GM19438 (cell line): ENCODE data around the gene FADS6.

Source experiments
- ATAC-seq: cut with Tn5 transposase; IDR thresholded peaks from one replicate; pipeline ENCODE4 v1.9.1; 2021; ENCODE audit warnings: low read depth; ENCODE audit not compliant: unreplicated experiment

Gene FADS6

DNA sequence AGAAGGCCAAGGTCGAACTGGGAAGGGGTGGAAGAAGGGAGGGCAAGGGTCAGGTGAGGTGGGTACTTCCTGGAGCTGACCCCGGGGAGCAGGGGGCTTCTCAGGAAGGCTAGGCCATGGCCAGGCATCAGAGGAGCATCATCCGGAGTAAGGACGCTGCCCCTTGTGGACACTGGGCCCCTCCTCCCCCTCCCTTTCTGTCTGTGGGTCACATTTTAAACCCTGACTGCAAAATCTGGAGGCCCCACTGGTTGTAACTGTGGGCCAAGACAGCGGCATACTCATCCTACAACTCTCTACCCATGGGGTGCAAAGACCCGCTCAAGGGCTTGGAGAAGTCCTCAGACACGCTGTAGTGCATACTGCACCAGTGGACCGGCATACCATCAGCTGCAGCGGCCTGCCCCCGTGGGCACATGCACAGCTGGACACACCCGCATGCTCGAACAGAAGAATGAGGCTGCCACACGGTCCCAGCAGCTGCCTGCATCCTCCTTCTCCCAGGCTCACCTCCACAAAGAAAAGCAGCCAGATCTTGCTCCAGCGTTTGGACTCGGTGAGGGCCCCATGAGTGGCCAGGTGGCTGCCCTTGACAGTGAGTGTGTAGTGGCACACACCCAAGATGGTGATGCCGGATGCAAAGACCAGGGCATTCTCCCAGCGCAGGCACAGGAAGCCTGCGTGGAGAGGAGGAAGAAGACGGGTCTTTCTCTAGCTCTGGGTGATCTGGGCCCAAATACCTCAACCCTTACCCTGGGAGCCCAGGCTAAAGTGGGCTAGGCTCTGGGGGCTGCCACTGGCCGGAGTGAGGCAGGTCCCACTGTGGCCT, 1.2 kb downstream of the FADS6 start:
- no peak for ATAC-seq

DNA sequence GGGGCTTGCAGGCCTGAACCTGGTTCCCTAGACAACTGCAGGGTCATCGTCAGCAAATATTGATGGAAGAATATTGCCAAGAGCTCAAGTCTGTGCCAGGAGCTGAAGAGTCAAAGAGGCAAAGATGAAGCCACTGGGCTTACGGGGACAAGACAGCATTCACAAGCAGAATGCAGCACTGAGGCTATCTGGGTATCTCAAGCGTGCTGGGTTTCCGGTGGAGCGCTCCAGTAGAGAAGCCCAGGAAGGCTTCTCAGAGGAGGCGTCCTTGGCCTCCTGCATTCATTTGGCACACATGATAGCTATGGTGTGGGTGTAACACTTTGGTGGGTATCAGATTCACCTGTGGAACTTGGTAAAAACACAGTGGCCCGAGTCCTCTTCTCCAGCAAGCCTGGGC, 2.9 kb downstream of the FADS6 start:
- no peak for ATAC-seq

DNA sequence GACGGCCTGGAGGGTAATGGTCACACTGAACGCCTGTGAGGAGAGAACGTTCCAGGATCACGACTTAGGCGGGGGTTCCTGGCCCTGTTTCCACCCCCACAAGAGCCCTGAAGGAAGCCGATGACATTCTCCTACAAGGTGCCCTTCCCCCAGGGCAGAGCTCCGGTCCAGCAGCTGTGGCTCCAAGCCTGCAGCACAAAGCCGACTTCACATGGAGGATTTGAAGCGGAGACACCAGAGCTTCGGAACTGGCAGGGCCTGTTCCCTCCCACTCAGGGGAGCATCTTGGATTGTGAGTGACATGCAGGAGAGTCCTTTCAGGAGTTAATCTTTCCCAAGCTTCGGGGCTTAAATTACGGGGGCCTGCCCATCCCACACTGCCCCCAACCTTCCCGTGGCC, 5.0 kb downstream of the FADS6 start:
- ATAC-seq = no peak

DNA sequence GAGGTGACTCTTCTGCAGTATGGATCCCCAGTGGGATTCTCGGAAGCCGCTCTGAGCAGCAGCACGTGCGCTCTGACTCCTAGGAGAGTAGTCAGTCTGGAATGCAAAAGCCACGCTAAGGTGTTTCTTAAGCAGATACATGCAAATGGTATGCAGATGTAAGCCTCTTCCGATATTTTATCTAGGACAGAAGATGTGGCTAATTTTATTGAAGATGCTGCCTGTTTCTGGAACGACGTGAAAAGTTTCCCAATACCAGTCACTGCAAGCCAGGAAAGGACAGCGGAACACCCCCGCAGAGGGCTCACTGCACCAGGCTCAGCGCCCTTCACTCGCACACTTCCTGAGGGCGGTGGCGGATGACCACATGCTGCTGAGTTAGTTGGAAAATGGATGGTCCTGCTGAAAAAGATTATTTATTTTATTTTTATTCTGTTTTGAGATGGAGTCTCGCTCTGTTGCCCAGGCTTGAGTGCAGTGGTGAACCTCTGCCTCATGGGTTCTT, 10.1 kb downstream of the FADS6 start:
- ATAC-seq = no peak

DNA sequence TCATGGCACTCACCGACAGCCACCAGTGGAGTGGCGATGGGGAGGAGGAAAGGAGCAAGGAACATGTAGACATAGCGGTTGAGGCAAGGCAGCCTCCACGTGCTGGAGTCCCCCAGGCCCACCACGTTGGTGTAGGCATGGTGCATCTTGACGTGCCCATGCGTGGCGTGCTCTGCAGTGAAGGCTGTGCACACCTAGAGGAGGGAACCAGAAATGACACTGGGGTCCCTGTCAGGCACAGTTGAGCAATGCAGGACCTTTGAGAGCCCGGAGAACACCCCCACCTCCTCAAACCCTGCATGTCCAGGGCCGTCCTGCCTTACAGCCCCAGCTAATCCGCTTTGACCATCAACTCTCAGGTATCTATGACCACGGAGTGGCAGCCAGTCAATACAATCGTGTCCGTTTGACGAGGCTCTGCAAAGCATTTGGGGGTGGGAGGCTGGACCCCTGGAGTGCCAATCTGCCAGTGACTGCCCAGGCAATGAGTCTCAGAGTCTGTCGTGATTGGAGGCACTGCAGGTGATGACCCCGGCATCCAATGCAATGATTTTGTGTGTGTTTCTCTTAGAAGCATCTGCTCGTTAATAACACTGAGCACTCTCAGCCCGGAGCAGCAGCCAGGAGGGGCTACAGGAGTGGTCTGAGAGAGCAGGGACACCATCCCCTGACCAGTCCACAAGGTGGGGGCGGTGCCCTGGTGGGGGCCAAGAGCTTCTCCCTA, 10.8 kb downstream of the FADS6 start:
- no peak for ATAC-seq

DNA sequence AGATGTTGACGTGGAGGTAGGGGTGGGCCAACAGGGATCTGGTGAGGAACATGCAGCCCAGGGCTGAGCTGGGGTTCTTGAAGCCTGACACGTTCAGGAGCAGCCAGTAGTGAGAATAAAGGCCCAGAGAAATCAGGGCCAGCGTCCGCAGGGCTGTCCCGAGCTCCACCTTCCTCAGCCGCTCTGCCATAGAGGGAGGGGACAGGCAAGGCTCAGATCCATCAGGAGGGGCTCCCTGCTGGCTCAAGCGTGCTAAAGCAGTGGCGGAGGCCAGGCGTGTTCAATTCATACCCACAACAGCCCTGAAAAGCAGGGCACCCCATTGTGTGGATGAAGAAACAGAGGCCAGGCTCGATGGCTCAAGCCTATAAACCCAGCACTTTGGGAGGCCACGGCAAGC, 12.4 kb downstream of the FADS6 start:
- ATAC-seq = no peak

DNA sequence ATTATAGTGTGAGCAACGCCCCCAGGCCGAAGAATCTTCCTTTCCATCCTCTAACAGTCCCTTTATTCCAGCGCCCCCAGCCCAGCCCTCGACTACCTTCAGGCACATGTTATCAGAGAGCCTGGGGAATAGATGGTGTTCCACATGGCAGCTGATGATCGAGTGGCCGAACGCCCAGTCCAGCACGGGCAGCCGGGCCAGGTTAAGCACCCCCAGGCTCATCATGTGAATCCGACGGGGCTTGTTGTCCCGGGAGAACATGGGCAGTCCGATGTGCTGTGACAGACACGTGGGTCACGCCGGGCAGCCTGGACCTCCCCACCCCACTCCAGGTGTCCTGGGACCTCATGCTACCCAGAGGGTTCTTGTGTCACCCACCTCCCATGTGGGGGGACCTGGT, 14.1 kb downstream of the FADS6 start:
- no peak for ATAC-seq

DNA sequence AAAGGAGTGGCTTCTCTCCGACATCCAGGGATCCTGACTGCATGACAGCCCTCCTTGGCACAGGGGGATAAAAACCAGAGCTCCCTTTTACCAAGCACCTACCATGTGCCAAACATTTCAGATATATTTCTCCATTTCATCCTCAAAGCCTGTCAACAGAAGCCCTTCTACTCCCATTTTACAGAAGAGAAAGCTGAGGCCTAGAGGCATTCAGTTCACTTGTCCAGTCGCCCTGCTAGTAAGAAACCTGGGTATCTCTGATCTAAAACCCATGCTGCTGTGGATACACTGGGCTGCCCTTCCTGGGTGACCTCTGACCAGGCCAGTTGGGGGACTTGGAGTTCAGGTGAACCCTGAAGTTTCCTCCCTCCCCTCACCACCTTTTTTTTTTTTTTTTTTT, 14.8 kb downstream of the FADS6 start:
- no peak for ATAC-seq

DNA sequence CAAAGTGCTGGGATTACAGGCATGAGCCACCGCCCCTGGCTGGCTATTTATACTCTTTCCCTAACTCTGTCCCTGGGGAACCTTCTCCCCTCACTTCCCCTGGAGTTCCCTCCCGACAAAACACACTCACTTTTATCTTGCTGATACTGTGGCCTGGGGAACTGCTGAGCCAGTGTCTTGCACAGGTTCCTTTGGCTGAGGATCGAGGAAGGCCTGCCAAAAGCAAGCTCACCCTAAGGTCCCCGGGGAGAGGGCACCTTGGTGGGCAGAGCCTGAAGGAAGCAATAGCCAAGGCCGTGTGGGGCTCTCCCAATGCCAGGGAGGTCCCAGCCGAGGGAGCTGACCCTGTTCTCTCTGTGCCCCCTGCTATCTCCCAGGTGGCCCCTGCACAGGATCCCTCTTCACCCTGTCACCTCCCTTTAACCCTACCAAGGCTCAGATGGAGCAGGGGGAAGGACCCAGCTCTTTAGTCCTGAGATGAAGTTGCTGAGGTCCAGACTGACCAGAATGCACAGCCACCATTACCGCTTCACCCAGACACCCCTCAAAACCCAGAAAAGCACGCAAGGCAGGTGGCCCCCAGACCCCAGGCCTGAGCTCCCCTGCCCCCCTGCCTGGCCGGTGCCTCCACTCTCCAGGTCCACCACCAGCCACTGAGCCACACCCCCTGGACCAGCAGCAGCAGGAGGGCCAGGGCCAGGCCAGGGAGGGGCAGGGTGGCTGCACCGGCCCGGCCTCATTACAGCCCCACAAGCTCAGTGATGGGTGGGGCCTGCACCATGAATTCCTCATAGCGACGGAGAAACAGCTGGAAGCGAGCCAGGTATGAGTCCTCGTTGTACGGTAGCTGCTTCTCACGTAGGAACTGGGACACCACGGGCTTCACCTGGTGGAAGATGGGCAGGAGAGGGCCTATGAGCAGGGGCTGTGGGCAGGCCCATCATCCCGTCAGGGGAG, 15.6 kb downstream of the FADS6 start:
- ATAC-seq = no peak

DNA sequence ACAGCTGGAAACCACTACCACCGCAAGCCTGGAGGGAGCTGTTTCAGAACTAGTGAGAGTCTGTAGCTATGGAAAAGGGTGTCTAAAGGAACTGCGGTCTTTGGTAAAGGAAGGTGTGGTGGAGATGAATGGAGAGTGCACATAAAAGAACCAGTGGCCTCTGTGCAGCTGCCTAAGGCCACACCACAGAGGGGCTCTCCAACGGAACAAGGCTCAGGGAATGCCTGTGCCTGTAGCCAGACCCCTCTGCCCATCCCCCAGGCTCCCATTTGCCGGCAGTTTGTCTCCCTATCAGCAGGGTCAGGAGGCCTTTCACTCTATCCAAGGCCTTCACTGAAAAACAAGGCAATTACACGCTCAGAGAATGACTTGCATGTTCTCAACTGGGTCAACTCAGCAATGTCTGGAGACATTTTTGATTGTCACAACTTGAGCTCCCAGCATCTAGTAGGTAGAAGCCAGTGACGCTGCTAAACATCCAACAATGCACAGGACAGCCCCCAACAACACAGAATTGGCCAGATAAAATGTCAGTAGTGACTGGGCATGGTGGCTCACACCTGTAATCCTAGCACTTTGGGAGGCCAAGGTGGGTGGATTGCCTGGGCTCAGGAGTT, 17.3 kb downstream of the FADS6 start:
- ATAC-seq = no peak

DNA sequence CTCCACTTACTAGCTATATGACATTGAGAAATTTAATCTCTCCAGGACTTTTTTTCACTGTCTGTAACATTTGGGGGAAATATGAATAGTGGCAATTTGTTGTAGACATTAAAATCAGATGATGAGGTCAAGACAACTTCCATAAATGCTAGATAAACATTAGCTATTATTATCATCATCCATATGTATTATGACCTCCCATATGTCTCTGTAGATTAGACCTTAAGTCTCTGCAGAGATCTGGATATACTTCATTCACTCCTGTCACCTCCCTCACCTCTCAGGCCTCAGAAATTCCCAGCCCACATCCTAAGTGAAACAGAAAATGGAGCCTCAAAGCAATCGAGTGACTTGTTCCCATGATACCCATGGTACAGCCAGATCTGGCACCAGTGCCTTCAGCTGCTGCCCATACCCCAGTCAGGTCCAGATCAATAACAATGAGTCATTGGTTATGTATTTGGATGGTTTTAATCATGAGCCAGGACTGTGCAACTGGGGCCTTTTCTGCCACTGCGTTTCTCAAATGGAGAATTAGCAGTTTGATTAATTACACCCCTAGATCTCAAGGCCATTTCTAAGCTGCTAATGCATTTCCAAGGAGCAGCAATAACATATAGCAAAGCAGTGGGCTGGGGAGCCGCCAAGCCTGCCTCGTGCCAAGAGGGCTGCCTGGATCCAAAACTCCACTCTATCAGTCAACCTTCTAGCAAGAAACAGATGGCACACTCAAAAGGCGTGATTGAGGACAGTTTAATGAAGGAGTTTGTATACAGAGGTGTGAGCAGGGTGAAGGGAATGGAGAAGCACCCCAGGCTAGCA, 18.1 kb downstream of the FADS6 start:
- ATAC-seq = no peak

DNA sequence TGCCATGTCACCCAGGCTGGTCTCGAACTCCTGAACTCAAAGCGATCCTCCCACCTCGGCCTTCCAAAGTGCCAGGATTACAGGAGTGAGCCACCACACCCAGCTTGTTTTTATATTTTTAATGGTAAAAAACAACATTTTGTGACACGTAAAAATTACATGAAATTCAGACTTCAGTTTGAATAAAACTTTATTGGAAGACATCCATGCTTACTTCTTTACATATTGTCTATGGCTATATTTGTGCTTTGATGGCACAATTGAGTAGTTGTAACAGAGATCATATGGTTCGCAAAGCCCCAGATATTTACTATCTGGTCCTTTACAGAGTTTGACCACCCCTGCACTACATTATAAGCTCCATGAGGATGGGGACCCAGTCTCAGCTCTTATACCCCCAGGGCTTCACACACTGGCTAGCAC, 18.8 kb downstream of the FADS6 start:
- no peak for ATAC-seq

DNA sequence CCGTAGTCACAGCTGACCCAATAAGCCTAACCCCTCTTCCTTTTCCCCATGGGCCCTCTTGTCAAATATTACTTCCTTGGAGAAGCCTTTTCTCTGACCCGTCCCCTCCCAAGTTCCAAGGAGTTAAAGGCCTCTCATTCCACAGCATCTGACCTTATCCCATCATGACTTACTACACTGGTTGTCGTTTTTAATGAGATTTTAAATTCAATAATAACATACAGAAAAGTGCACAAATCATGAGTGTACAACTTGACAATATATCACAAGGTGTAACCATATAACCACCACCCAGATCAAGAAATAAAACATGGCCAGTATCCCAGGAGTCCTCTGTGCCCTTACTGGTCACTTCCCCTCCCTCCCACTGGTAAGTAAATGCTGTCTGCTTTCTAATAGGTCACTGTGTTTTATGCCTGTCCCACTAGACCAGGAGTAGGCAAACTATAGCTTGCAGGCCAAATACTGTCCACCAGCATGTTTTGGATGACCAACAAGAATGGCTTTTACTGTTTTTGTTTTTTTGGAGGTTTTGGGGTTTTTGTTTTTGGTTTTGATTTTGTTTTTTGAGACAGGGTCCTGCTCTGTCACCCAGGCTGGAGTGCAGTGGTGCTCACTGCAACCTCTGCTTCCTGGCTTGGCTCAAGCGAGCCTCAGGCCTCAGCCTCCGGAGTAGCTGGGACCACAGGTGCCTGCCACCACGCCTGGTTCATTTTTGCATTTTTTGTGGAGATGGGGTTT, 19.4 kb downstream of the FADS6 start:
- no peak for ATAC-seq

DNA sequence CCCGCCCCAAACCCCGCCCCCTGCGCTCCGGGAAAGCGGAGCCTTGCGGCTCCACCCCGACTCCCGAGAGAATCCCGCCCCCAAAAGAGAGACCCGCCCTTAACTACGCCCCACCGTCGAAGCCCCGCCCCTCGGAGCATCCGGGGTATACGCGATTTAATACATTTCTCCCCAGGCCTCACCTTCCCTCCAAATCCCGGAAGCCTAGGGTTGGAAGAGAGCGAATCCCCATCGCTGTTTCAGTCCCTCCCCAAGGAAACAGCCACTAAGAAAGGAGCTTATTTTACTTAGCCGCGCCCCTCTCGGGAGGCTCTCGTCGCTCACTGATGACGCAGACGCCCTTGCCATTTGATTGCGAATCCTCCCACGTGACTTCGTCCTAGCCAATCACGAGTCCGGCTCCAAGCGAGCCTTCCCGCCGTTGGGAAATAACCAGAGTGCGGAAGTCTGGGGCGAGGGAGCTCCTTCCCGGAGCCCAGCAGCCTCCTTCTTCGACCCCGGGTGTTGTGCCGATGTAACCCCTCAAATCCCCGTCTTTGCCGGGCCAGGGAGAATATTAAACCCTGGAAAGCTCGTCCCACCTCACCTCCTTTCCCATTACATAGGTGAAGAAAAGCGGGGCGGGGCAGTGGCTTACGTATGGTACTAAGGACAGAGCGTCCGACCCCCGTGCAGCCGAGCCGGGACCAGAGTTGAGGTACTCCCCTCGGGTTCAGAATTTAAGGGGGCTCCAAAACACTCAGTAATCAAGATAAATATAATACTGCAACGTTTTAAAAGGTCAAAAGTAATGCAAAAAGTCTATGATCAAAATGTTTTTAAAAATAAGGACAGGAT, 20.2 kb downstream of the FADS6 start:
- ATAC-seq = peak; percentile 83

DNA sequence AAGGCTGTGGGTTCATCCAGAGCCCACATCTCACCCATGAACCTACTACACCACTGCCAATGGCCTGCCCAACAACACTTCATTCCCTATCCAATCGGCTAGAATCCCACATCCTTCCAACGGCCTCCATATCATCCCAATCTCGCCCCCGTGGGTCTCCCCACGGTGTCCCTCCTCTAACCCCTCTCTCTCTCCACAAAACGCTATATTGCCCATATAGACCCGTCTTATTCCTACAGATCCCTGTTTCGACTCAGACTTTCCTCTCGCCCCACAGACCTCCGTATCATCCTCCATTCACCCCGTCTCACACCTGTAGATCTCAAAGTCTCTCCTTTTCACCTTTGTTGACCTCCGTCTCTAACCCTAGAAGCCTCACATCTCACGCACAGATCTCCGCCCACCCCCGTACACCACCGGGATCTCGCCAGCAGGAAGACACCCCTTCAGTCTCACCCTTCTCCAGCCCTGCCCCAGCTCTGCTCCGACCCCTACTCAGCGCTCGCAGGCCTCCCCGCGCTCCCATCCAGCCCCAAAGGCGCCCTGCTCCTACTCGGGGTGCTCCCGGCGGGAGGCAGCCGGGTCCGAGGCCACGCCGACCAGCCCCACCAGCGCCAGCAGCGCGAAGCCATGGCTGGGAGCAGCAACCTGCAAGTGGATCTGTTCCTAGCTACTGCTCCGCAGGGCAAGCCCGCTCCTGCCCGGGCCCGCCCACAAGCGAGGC, 21.0 kb downstream of the FADS6 start, which contains the start of gene FDXR:
Gene FDXR, minus strand, starts transcription at position 682 of the 724 bp plus-strand sequence. Its CDS starts 50 bp downstream, at position 632.
- peak; percentile 53 for ATAC-seq

DNA sequence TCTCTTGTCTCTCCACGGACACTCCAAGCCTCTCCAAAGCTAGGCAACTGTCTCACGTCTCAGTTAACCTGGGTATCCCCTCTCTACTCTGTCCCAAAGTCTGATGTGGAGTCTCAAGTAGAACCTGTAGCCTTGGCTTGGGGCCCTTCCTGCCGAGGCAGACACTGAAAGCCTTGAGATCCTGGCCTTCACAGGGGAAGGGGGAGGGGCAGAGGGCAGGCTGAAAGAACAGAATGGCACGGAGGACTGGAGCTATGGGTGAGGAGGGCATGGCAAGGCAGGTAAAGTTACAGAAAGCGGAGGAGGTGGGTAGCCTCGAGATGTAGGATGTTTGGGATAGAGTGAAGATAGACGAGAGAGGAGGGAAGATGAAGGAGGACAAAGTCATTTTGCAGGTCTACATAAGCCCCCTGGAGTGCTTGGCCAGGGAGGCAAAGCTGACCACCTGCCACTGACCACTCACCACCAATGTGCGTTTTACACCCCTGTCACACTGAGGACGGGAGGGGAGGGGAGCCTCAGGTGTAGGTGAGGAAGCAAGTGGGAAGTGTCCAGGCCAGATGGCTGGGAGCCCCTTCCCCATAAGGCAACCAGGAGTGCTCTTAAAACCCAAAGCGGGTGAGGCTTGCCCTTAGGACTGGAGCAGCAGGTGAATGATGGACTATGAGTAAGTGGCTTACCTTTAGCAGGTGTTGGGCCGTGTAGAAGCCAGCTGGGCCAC, 21.9 kb downstream of the FADS6 start:
- ATAC-seq = no peak
